ENCODE data around the gene SLC6A5. TPM values are rescaled to one million over a fixed set of nuclear protein-coding genes. Genes with fewer than 3 reads are reported as not detected.

SLC6A5 gene
- total RNA-seq, 1 donor from 2014 or later, result not detected

- TF ChIP-seq, protein P1, sequence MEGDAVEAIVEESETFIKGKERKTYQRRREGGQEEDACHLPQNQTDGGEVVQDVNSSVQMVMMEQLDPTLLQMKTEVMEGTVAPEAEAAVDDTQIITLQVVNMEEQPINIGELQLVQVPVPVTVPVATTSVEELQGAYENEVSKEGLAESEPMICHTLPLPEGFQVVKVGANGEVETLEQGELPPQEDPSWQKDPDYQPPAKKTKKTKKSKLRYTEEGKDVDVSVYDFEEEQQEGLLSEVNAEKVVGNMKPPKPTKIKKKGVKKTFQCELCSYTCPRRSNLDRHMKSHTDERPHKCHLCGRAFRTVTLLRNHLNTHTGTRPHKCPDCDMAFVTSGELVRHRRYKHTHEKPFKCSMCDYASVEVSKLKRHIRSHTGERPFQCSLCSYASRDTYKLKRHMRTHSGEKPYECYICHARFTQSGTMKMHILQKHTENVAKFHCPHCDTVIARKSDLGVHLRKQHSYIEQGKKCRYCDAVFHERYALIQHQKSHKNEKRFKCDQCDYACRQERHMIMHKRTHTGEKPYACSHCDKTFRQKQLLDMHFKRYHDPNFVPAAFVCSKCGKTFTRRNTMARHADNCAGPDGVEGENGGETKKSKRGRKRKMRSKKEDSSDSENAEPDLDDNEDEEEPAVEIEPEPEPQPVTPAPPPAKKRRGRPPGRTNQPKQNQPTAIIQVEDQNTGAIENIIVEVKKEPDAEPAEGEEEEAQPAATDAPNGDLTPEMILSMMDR (conservative IDR thresholded peaks at IDR 0.05; ENCODE audit: low read depth, low read length), result no peak
- no peak for DNase-seq (ENCODE audit: low read depth)
- no peak overlapping the region for H3K4me3 ChIP-seq (ENCODE audit: low read depth, low read length)
Observed at GRCh38 chr11:20621679-20622078, 22.3 kb downstream of the SLC6A5 start.

DNA sequence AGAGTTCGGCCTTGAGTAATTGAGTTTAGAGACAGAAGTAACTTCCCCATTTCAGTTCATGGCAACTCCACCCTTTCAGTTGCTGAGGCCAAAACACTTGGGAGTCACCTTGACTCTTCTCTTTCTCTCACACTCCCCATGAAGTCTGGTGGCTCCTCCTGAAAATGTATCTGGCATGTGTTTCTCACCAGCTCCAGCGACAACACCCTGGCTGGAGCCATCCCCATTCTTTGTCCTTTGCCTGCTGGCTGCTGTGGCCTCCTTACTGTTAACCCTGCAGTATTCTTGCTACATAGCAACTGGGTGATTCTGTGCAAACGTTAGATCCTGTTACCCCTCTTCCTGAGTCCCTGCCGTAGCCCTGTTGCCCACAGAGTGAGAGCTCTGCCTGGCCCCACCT, 23.8 kb downstream of the SLC6A5 start:
- TF ChIP-seq, protein P1 (conservative IDR thresholded peaks at IDR 0.05; ENCODE audit: low read depth, low read length), result no peak
- DNase-seq (ENCODE audit: low read depth), result no peak
- H3K4me3 ChIP-seq (ENCODE audit: low read depth, low read length), result no peak overlapping the region

DNA sequence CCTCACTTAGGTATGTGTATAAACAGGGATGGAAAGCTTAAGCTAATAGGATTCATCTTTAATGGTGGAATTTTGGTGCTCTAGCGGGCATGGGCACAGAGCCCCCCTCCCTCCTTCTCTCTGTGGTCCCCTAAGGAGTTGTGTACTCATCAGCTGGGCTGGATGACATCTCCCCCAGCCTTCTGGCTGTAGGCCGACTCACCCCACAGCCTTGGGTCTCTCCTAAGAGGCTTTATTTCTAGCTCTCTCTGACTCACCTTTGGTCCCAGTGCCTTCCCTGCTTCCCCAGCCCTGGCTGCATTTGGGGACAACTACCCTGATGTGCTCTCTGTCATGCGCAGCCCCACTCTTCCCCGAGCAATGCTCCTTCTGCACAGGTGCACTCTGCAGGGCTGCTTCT, 26.9 kb downstream of the SLC6A5 start:
- TF ChIP-seq, protein P1 (conservative IDR thresholded peaks at IDR 0.05; ENCODE audit: low read depth, low read length), result no peak
- DNase-seq (ENCODE audit: low read depth), result no peak

DNA sequence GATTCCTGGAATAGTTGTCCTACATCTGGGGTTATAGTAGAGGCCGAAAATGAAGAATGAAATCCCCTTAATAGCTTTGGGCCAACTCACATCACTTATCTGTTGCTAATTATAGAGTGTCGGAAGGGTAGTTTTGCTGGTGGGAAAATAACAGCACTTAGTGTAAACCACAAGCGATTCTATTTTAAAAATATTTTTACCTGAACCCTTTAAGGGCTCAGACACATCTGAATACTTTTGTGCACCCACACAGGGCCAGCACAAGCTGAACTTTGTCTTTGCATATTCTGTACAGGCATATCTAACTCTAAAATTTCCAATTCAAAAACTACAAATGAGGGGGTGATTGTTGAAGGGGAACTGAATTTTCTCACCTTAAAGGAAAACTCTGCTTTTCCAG, 27.6 kb downstream of the SLC6A5 start:
- DNase-seq (ENCODE audit: low read depth), result no peak
- no peak overlapping the region for H3K4me3 ChIP-seq (ENCODE audit: low read depth, low read length)
- TF ChIP-seq, protein P1 (conservative IDR thresholded peaks at IDR 0.05; ENCODE audit: low read depth, low read length), result no peak

More for the DNA sequence above, 26.9 kb downstream of the SLC6A5 start:
- H3K4me3 ChIP-seq (ENCODE audit: low read depth, low read length), result no peak overlapping the region

DNA sequence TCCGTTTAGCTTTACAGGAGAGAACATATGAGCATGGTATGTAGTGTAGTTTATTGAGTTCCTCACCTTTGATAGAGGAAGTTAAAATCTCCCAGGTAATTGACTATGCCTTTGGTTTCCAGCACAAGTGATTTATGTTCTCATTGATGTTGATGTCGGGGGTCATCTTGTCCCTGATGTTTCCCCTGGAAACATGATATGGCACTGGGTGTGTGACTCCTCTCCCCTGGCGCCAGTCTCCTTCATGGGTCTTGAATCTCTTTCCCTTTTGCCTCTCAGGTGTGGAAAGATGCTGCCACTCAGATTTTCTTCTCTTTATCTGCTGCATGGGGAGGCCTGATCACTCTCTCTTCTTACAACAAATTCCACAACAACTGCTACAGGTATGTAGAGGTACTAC, 28.3 kb downstream of the SLC6A5 start:
- no peak for DNase-seq (ENCODE audit: low read depth)
- TF ChIP-seq, protein P1 (conservative IDR thresholded peaks at IDR 0.05; ENCODE audit: low read depth, low read length), result no peak
- H3K4me3 ChIP-seq (ENCODE audit: low read depth, low read length), result no peak overlapping the region

DNA sequence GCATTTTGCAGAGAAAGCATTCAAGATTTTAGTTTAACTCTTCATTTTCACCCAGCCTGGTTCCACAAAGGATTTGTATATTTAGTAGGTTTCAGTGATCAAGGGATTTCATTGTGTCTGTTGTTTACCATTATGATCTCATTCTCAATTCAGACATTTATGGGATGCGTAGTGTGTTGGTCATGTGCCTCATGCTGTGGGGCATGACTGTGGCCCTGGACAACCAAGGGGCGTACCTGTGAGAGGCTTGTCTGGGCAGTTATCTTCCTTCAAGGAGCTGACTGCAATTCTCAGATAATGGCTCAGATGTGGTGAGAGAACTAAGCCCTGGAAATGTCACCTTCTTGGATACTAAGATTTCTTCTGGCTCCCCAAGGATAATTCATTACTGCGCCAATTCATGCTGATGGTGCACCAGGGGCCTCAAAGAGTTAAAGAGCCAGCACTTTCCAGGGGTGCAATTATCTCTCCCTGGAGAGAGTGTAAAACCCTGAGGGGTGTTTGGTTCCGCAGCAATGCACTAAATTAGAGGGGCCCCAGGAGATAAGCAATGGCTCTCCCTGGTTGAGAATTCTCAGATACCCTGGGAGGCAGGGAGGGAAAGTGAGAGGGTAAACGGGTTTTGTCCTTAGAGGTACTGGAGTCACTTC, 32.2 kb downstream of the SLC6A5 start:
- DNase-seq (ENCODE audit: low read depth), result no peak
- TF ChIP-seq, protein P1 (conservative IDR thresholded peaks at IDR 0.05; ENCODE audit: low read depth, low read length), result no peak

DNA sequence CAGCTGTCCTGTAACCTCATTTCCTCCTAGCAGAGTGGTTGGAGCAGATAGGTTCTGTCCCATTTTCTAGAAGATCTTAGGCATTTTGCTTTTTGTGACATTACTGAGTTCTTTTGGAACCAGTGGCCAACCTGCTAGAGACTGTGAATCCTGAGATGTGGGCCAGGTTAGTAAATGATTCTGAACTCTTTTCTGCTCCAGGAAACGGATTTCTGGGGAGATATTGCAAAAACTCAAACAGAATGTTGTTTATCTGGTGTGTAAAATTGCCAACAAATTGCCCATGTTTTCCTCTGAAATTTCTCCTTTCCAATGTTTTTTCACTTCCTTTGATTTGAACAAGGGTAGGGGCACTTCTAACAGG, 32.7 kb downstream of the SLC6A5 start:
- TF ChIP-seq, protein P1 (conservative IDR thresholded peaks at IDR 0.05; ENCODE audit: low read depth, low read length), result no peak
- DNase-seq (ENCODE audit: low read depth), result no peak
- H3K4me3 ChIP-seq (ENCODE audit: low read depth, low read length), result no peak overlapping the region

More for the DNA sequence above, 32.2 kb downstream of the SLC6A5 start:
- no peak overlapping the region for H3K4me3 ChIP-seq (ENCODE audit: low read depth, low read length)

Data from epithelial cell of proximal tubule (primary cell).